Measurements from ENCODE around the gene ALOX5. TPM values are rescaled to one million over a fixed set of nuclear protein-coding genes. Genes with fewer than 3 reads are reported as not detected.
A peak's percentile ranks its signal among the peaks of the same experiment; 100 is the strongest.

The ALOX5 gene
- total RNA-seq, 1 experiment from 2014 or later = 3.4 TPM

DNA sequence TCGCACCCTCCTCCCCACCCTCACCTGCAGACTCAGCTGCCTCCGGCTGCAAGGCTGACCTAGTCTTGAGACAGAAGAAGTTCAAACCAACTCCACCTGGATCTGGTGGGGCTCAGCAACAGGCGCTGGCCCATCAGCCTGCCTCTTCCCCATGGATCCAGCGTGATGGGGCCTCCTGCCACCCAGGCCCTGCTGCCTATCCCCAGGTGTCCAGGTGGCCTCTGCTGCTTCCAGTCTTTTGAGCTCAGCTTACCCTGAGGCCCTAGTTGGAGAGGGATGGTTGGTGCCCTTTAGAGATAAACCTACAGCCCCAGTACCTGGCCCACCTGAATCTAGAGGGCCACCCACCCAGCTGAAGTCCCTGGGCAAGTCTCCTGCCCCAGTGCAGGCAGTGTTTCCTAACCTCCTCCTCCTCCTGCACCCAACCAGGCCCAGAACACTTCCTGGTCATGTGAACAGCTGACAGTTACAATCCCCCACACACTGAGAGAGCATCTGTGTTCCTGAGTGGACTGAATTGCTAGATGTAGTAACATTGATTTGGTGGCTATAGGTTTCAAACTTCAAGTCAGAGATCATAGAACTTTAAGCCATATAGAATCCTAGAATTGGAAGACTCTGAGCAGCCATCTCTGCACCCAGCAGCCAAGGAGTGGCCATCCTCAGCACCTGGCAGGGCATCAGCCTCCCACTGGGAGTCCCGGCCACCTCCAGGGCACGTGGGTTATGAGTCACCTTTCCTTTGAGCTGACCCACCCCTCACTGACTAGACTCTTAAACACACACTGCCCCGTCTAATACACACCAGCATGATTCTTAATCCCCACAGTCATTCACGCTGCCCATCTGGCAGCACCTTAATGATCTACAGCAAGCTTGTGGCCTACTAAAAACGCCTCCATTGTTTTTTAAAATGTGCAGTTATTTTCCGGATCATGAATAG is 51.9 kb downstream of the ALOX5 start:
- no peak for ATAC-seq
- POLR2A ChIA-PET = no interaction called here
- Mint-ChIP-seq H3K4me1 (peaks cover 9% of the 10 kb centered on the region), H3K36me3 (no peaks in the 10 kb centered on the region), H3K27me3 (ENCODE audit: low read depth) (no peaks in the 10 kb centered on the region), H3K27ac (no peak overlapping the region), H3K4me3 (no peak overlapping the region), H3K9me3 (no peaks in the 10 kb centered on the region)
- CTCF ChIA-PET = no interaction called here
- no peak for DNase-seq (ENCODE audit: low spot score)
- no peak for TF ChIP-seq GRHL2 (CRISPR knock-in tag; IDR thresholded peaks at IDR 0.05; ENCODE audit: insufficient replicate concordance, severe bottlenecking)
- no peak for TF ChIP-seq MXD4 (CRISPR knock-in tag; IDR thresholded peaks at IDR 0.05; ENCODE audit: borderline replicate concordance)
- TF ChIP-seq, protein P1, sequence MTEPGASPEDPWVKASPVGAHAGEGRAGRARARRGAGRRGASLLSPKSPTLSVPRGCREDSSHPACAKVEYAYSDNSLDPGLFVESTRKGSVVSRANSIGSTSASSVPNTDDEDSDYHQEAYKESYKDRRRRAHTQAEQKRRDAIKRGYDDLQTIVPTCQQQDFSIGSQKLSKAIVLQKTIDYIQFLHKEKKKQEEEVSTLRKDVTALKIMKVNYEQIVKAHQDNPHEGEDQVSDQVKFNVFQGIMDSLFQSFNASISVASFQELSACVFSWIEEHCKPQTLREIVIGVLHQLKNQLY (CRISPR knock-in tag; IDR thresholded peaks at IDR 0.05) = no peak
- TF ChIP-seq, protein P2, sequence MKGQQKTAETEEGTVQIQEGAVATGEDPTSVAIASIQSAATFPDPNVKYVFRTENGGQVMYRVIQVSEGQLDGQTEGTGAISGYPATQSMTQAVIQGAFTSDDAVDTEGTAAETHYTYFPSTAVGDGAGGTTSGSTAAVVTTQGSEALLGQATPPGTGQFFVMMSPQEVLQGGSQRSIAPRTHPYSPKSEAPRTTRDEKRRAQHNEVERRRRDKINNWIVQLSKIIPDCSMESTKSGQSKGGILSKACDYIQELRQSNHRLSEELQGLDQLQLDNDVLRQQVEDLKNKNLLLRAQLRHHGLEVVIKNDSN (CRISPR knock-in tag; IDR thresholded peaks at IDR 0.05) = no peak
- TF ChIP-seq, protein P3, sequence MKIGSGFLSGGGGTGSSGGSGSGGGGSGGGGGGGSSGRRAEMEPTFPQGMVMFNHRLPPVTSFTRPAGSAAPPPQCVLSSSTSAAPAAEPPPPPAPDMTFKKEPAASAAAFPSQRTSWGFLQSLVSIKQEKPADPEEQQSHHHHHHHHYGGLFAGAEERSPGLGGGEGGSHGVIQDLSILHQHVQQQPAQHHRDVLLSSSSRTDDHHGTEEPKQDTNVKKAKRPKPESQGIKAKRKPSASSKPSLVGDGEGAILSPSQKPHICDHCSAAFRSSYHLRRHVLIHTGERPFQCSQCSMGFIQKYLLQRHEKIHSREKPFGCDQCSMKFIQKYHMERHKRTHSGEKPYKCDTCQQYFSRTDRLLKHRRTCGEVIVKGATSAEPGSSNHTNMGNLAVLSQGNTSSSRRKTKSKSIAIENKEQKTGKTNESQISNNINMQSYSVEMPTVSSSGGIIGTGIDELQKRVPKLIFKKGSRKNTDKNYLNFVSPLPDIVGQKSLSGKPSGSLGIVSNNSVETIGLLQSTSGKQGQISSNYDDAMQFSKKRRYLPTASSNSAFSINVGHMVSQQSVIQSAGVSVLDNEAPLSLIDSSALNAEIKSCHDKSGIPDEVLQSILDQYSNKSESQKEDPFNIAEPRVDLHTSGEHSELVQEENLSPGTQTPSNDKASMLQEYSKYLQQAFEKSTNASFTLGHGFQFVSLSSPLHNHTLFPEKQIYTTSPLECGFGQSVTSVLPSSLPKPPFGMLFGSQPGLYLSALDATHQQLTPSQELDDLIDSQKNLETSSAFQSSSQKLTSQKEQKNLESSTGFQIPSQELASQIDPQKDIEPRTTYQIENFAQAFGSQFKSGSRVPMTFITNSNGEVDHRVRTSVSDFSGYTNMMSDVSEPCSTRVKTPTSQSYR (CRISPR knock-in tag; IDR thresholded peaks at IDR 0.05) = no peak
- no peak for TF ChIP-seq NFYB (CRISPR knock-in tag; conservative IDR thresholded peaks at IDR 0.05; ENCODE audit: low read depth)
- TF ChIP-seq NR3C1 (CRISPR knock-in tag; conservative IDR thresholded peaks at IDR 0.05; ENCODE audit: low read depth) = no peak

GRCh38 chr10:45427262-45427969 is 53.4 kb downstream of the ALOX5 start:
- no peak for ATAC-seq
- ChIA-PET CTCF (interaction anchor here (0.6 kb wide), 1 partner anchor 193 kb away, joined by 7 read pairs; no protein-coding TSS in a partner anchor), POLR2A (no interaction called here)
- Mint-ChIP-seq H3K36me3 (no peaks in the 10 kb centered on the region), H3K4me1 (peaks cover 10% of the 10 kb centered on the region), H3K4me3 (no peak overlapping the region), H3K27ac (no peak overlapping the region), H3K27me3 (ENCODE audit: low read depth) (no peaks in the 10 kb centered on the region), H3K9me3 (no peaks in the 10 kb centered on the region)
- TF ChIP-seq NR2C2 (CRISPR knock-in tag; IDR thresholded peaks at IDR 0.05) (no peak), SMAD4 (CRISPR knock-in tag; IDR thresholded peaks at IDR 0.05) (no peak), ZNF671 (CRISPR knock-in tag; IDR thresholded peaks at IDR 0.05) (no peak)
- no peak for DNase-seq (ENCODE audit: low spot score)

- Mint-ChIP-seq H3K27me3 (ENCODE audit: low read depth) (no peaks in the 10 kb centered on the region), H3K27ac (peak overlapping the region; percentile 9; the same call in 1 of the 2 replicates), H3K36me3 (no peaks in the 10 kb centered on the region), H3K4me1 (peaks cover 15% of the 10 kb centered on the region), H3K4me3 (no peak overlapping the region), H3K9me3 (no peaks in the 10 kb centered on the region)
- DNase-seq (ENCODE audit: low spot score) = no peak
- ChIA-PET CTCF (no interaction called here), POLR2A (no interaction called here)
- no peak for ATAC-seq
- no peak for TF ChIP-seq ZNF425 (CRISPR knock-in tag; conservative IDR thresholded peaks at IDR 0.05)
- no peak for TF ChIP-seq MAX (CRISPR knock-in tag; IDR thresholded peaks at IDR 0.05)
- no peak for TF ChIP-seq SOX15 (CRISPR knock-in tag; IDR thresholded peaks at IDR 0.05)
- no peak for TF ChIP-seq E2F4 (CRISPR knock-in tag; IDR thresholded peaks at IDR 0.05; ENCODE audit: borderline replicate concordance, low read depth)
- no peak for TF ChIP-seq IRF1 (CRISPR knock-in tag; IDR thresholded peaks at IDR 0.05)
- TF ChIP-seq CBFB (CRISPR knock-in tag; IDR thresholded peaks at IDR 0.05; ENCODE audit: low read depth) = no peak
- no peak for TF ChIP-seq GABPB1 (CRISPR knock-in tag; IDR thresholded peaks at IDR 0.05)
- no peak for TF ChIP-seq NFATC4 (CRISPR knock-in tag; IDR thresholded peaks at IDR 0.05)
- TF ChIP-seq, protein P4, sequence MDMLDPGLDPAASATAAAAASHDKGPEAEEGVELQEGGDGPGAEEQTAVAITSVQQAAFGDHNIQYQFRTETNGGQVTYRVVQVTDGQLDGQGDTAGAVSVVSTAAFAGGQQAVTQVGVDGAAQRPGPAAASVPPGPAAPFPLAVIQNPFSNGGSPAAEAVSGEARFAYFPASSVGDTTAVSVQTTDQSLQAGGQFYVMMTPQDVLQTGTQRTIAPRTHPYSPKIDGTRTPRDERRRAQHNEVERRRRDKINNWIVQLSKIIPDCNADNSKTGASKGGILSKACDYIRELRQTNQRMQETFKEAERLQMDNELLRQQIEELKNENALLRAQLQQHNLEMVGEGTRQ (CRISPR knock-in tag; IDR thresholded peaks at IDR 0.05) = no peak
- no peak for TF ChIP-seq RELA (CRISPR knock-in tag; IDR thresholded peaks at IDR 0.05; ENCODE audit: borderline replicate concordance)
- TF ChIP-seq RORB (CRISPR knock-in tag; IDR thresholded peaks at IDR 0.05) = no peak
Measured at GRCh38 chr10:45427970-45428366, 54.0 kb downstream of the ALOX5 start.

Measured in WTC11 (cell line).